Liver (tissue), 9 donors: ENCODE data around the gene SMURF2. TPM values are rescaled to one million over a fixed set of nuclear protein-coding genes. Genes with fewer than 3 reads are reported as not detected.

Source experiments
- DNase-seq: peaks from one replicate; pipeline ENCODE4 v3.0.0-alpha.2; 2017; ENCODE audit warnings: low spot score
- H3K27ac ChIP-seq, 2 donors: one replicate each; pipeline ENCODE4 v1.7.0; 2013; ENCODE audit warnings: inconsistent platforms in 2 of 2, low read length in 2 of 2, control low read depth in 1 of 2, low read depth in 1 of 2, mild to moderate bottlenecking in 1 of 2
- H3K27me3 ChIP-seq, 4 donors: one replicate each; pipeline versions ENCODE4 v1.6.1 to v1.7.0; 2013; ENCODE audit warnings: low read length in 3 of 4, inconsistent platforms in 1 of 4, mild to moderate bottlenecking in 1 of 4, moderate library complexity in 1 of 4; ENCODE audit not compliant: control insufficient read depth in 4 of 4, insufficient read depth in 4 of 4
- H3K36me3 ChIP-seq, 4 donors: one replicate each; pipeline versions ENCODE4 v1.6.1 to v1.7.0; 2013; ENCODE audit warnings: low read length in 3 of 4, mild to moderate bottlenecking in 3 of 4, low read depth in 1 of 4, moderate library complexity in 1 of 4; ENCODE audit not compliant: control insufficient read depth in 4 of 4, insufficient read depth in 3 of 4
- H3K4me1 ChIP-seq, 4 donors: one replicate each; pipeline versions ENCODE4 v1.6.1 to v1.7.0; 2013; ENCODE audit warnings: low read length in 3 of 4, mild to moderate bottlenecking in 3 of 4, moderate library complexity in 1 of 4; ENCODE audit not compliant: control insufficient read depth in 4 of 4, insufficient read depth in 4 of 4
- H3K4me3 ChIP-seq, 3 donors: one replicate each; pipeline versions ENCODE4 v1.6.1 to v1.7.0; 2013; ENCODE audit warnings: low read length in 3 of 3, control low read depth in 1 of 3, low read depth in 1 of 3, mild to moderate bottlenecking in 1 of 3
- H3K9ac ChIP-seq, 2 donors: one replicate each; pipeline ENCODE4 v1.7.0; 2013; ENCODE audit warnings: low read length in 2 of 2, mild to moderate bottlenecking in 2 of 2, moderate library complexity in 2 of 2, control low read depth in 1 of 2, low read depth in 1 of 2
- H3K9me3 ChIP-seq, 4 donors: one replicate each; pipeline versions ENCODE4 v1.6.1 to v1.7.0; 2013; ENCODE audit warnings: low read length in 3 of 4; ENCODE audit not compliant: control insufficient read depth in 4 of 4
- EGR1 ChIP-seq, 2 donors: IDR thresholded peaks; 2 replicates each; pipeline ENCODE4 v1.6.1; 2016 to 2018; ENCODE audit warnings: antibody characterized with exemption in 2 of 2, low read depth in 2 of 2
- FOXA1 ChIP-seq: IDR thresholded peaks from 2 replicates; pipeline ENCODE4 v1.6.1; 2016; ENCODE audit warnings: antibody characterized with exemption
- FOXA2 ChIP-seq: IDR thresholded peaks from 2 replicates; pipeline ENCODE4 v1.6.1; 2016; ENCODE audit warnings: antibody characterized with exemption
- GABPA ChIP-seq, 2 donors: IDR thresholded peaks in 1 of 2; conservative IDR thresholded peaks in 1 of 2; 2 replicates each; pipeline ENCODE4 v1.6.1; 2016; ENCODE audit warnings: antibody characterized with exemption in 2 of 2, mild to moderate bottlenecking in 1 of 2, moderate library complexity in 1 of 2
- HNF4A ChIP-seq, 2 donors: conservative IDR thresholded peaks; 2 replicates each; pipeline ENCODE4 v1.6.1; 2016; ENCODE audit warnings: antibody characterized with exemption in 2 of 2, mild to moderate bottlenecking in 2 of 2
- HNF4G ChIP-seq: IDR thresholded peaks from 2 replicates; pipeline ENCODE4 v1.6.1; 2016; ENCODE audit warnings: antibody characterized with exemption
- JUND ChIP-seq, 2 donors: IDR thresholded peaks; 2 replicates each; pipeline ENCODE4 v1.6.1; 2016; ENCODE audit warnings: antibody characterized with exemption in 2 of 2
- NR2F2 ChIP-seq: IDR thresholded peaks from 2 replicates; pipeline ENCODE4 v1.6.1; 2016; ENCODE audit warnings: antibody characterized with exemption
- RAD21 ChIP-seq, 2 donors: IDR thresholded peaks; 2 replicates each; pipeline ENCODE4 v1.6.1; 2016; ENCODE audit warnings: antibody characterized with exemption in 2 of 2, mild to moderate bottlenecking in 2 of 2
- RXRA ChIP-seq, 2 donors: IDR thresholded peaks; 2 replicates each; pipeline ENCODE4 v1.6.1; 2017 to 2018; ENCODE audit warnings: antibody characterized with exemption in 2 of 2, mild to moderate bottlenecking in 1 of 2
- TAF1 ChIP-seq: conservative IDR thresholded peaks from 2 replicates; pipeline ENCODE4 v1.6.1; 2016; ENCODE audit warnings: antibody characterized with exemption, mild to moderate bottlenecking
- WGBS: extraction: QIAGEN DNeasy Blood & Tissue Kit; methylation state at CpG from one replicate; pipeline ENCODE4 v1.1.7; 2013; 5-methylcytosine and 5-hydroxymethylcytosine counted together
- polyA plus RNA-seq, 2 donors: library from polyadenylated mRNA; stranded (reverse) in 1 of 2; unstranded in 1 of 2; fragments of 200-250 nt in 1 of 2; fragments of >200 nt in 1 of 2; fragmentation: Nextera tagmentation in 1 of 2; extraction: Ambion mirVana in 1 of 2; gene quantifications; one replicate each; pipeline versions ENCODE4 v1.2.1 to v1.2.3, GENCODE V29; 2013 to 2015
- total RNA-seq, 2 donors: library from RNA; depleted of rRNA; stranded (reverse); fragments of >200 nt; gene quantifications; one replicate each; pipeline ENCODE4 v1.2.3, GENCODE V29; 2014
- TF ChIP-seq, protein P1 (sequence below): IDR thresholded peaks from 2 replicates; pipeline ENCODE4 v1.6.1; 2016; ENCODE audit warnings: antibody characterized with exemption, mild to moderate bottlenecking
- TF ChIP-seq, protein P2 (sequence below): IDR thresholded peaks from 2 replicates; pipeline ENCODE4 v1.6.1; 2016; ENCODE audit warnings: antibody characterized with exemption
- TF ChIP-seq, protein P3 (sequence below): IDR thresholded peaks from 2 replicates; pipeline ENCODE4 v1.6.1; 2016; ENCODE audit warnings: antibody characterized with exemption
- TF ChIP-seq, protein P4 (sequence below): fragments of 150-350 bp; IDR thresholded peaks from 2 replicates; pipeline ENCODE4 v1.5.1; 2017; ENCODE audit warnings: improper control_type of control experiment, low read depth, low read length; ENCODE audit not compliant: missing input control
- TF ChIP-seq, protein P5 (sequence below): IDR thresholded peaks from 2 replicates; pipeline ENCODE4 v1.6.1; 2016; ENCODE audit warnings: antibody characterized with exemption
- donor health status: healthy.
- donor health status: healthy.
- donor health status: healthy.
- donor health status: healthy.
- donor health status: healthy.

The SMURF2 gene
- total and polyA plus RNA-seq, 4 donors: 2.0 to 6.9 (median 3.5) TPM

DNA sequence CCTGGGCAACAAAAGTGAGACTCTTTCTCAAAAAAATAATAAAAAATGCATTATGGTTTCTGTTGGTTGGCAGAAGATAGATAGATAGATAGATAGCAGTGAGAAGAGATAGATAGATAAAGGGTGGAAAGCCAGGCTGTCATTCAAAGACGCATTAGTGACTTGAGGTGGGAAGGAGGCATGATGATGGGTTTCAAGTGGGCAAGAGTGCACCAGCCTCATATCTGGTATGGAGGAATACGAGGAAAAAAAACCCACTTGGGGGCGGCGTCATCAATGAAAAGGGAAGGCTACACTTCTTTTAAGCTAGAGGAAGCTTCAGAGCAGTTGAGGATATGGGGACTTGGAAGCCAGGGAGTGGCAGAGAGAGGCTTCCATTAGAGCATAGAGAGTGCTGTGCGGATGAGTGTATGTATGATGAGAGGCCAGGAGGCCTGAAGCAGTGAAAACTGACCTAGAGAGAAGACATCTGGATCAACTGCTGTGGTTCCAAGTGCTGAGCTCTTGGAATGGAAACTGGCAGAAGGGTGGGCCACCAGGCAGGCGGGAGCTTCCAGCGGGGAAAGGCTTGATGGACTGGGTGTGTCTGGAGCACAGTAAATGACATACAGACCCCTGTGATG is 123.5 kb downstream of the SMURF2 start:
- 94% methylated on average over 7 of the region's 7 CpGs for WGBS
- H3K9me3 ChIP-seq: no peaks in the 10 kb centered on the region
- peaks cover 9 to 46% (median 36%) of the 10 kb centered on the region in 4 donors for H3K36me3 ChIP-seq
- TF ChIP-seq, protein P1, sequence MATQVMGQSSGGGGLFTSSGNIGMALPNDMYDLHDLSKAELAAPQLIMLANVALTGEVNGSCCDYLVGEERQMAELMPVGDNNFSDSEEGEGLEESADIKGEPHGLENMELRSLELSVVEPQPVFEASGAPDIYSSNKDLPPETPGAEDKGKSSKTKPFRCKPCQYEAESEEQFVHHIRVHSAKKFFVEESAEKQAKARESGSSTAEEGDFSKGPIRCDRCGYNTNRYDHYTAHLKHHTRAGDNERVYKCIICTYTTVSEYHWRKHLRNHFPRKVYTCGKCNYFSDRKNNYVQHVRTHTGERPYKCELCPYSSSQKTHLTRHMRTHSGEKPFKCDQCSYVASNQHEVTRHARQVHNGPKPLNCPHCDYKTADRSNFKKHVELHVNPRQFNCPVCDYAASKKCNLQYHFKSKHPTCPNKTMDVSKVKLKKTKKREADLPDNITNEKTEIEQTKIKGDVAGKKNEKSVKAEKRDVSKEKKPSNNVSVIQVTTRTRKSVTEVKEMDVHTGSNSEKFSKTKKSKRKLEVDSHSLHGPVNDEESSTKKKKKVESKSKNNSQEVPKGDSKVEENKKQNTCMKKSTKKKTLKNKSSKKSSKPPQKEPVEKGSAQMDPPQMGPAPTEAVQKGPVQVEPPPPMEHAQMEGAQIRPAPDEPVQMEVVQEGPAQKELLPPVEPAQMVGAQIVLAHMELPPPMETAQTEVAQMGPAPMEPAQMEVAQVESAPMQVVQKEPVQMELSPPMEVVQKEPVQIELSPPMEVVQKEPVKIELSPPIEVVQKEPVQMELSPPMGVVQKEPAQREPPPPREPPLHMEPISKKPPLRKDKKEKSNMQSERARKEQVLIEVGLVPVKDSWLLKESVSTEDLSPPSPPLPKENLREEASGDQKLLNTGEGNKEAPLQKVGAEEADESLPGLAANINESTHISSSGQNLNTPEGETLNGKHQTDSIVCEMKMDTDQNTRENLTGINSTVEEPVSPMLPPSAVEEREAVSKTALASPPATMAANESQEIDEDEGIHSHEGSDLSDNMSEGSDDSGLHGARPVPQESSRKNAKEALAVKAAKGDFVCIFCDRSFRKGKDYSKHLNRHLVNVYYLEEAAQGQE: no peak
- no peak for TF ChIP-seq RXRA (IDR thresholded peaks at IDR 0.05)
- no peak for TF ChIP-seq JUND (IDR thresholded peaks at IDR 0.05)
- TF ChIP-seq RAD21 (IDR thresholded peaks at IDR 0.05): no peak
- TF ChIP-seq EGR1 (IDR thresholded peaks at IDR 0.05; ENCODE audit: low read depth in 2 of 2): no peak
- H3K4me1 ChIP-seq: no peaks in the 10 kb centered on the region
- no peak overlapping the region for H3K9ac ChIP-seq
- no peak overlapping the region for H3K27ac ChIP-seq
- no peak for DNase-seq
- no peak overlapping the region for H3K4me3 ChIP-seq
- H3K27me3 ChIP-seq: no peaks in the 10 kb centered on the region

DNA sequence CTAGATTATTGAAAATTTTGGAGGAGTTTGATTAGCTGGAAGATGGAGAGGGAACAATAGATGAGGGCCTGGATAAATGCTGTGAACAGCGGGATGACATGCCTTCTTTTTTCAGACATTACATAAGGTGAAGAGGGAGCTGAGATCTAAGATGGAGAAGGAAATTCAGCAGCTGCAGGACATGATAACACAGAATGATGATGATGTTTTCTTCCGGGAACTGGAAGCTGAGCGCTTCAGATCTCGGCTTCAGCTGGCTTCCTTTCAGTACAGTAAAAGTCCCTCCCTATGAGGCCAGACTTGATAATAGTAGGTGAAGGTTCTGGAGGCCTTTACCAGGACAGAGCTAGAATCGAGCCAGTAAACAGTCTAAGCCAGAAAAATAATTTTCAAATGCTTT is 124.6 kb downstream of the SMURF2 start:
- no peak overlapping the region for H3K27ac ChIP-seq
- peaks cover 13 to 57% (median 44%) of the 10 kb centered on the region in 4 donors for H3K36me3 ChIP-seq
- H3K9ac ChIP-seq: no peak overlapping the region
- H3K4me3 ChIP-seq: no peak overlapping the region
- no peaks in the 10 kb centered on the region for H3K9me3 ChIP-seq
- H3K4me1 ChIP-seq: no peaks in the 10 kb centered on the region
- 79% methylated on average over 5 of the region's 5 CpGs for WGBS
- DNase-seq: no peak
- H3K27me3 ChIP-seq: no peaks in the 10 kb centered on the region
- TF ChIP-seq FOXA1 (no peak), GABPA (IDR thresholded peaks at IDR 0.05 in 1 of 2, conservative IDR thresholded peaks at IDR 0.05 in 1 of 2) (no peak), NR2F2 (no peak), JUND (IDR thresholded peaks at IDR 0.05) (no peak), HNF4A (conservative IDR thresholded peaks at IDR 0.05) (no peak), EGR1 (IDR thresholded peaks at IDR 0.05; ENCODE audit: low read depth in 2 of 2) (no peak), HNF4G (no peak), TAF1 (no peak), FOXA2 (no peak)
- TF ChIP-seq, protein P2, sequence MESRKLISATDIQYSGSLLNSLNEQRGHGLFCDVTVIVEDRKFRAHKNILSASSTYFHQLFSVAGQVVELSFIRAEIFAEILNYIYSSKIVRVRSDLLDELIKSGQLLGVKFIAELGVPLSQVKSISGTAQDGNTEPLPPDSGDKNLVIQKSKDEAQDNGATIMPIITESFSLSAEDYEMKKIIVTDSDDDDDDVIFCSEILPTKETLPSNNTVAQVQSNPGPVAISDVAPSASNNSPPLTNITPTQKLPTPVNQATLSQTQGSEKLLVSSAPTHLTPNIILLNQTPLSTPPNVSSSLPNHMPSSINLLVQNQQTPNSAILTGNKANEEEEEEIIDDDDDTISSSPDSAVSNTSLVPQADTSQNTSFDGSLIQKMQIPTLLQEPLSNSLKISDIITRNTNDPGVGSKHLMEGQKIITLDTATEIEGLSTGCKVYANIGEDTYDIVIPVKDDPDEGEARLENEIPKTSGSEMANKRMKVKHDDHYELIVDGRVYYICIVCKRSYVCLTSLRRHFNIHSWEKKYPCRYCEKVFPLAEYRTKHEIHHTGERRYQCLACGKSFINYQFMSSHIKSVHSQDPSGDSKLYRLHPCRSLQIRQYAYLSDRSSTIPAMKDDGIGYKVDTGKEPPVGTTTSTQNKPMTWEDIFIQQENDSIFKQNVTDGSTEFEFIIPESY: no peak
- TF ChIP-seq, protein P3, sequence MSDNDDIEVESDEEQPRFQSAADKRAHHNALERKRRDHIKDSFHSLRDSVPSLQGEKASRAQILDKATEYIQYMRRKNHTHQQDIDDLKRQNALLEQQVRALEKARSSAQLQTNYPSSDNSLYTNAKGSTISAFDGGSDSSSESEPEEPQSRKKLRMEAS: no peak
- TF ChIP-seq, protein P4, sequence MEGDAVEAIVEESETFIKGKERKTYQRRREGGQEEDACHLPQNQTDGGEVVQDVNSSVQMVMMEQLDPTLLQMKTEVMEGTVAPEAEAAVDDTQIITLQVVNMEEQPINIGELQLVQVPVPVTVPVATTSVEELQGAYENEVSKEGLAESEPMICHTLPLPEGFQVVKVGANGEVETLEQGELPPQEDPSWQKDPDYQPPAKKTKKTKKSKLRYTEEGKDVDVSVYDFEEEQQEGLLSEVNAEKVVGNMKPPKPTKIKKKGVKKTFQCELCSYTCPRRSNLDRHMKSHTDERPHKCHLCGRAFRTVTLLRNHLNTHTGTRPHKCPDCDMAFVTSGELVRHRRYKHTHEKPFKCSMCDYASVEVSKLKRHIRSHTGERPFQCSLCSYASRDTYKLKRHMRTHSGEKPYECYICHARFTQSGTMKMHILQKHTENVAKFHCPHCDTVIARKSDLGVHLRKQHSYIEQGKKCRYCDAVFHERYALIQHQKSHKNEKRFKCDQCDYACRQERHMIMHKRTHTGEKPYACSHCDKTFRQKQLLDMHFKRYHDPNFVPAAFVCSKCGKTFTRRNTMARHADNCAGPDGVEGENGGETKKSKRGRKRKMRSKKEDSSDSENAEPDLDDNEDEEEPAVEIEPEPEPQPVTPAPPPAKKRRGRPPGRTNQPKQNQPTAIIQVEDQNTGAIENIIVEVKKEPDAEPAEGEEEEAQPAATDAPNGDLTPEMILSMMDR: no peak
- TF ChIP-seq, protein P5, sequence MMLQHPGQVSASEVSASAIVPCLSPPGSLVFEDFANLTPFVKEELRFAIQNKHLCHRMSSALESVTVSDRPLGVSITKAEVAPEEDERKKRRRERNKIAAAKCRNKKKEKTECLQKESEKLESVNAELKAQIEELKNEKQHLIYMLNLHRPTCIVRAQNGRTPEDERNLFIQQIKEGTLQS: no peak
